CD4-positive, alpha-beta T cell treated with Interferon alpha-2 for 1 hour (primary cell): ENCODE results near the gene TEC.
A peak's percentile ranks its signal among the peaks of the same experiment; 100 is the strongest.

Source experiments
- DNase-seq, 2 donors: peaks; one replicate each; pipeline ENCODE4 v3.0.0-alpha.2; 2020 to 2022

Gene TEC

GRCh38 chr4:48116582-48116981 lies 153.1 kb downstream of the TEC start:
- DNase-seq: no peak

GRCh38 chr4:48114412-48114811 lies 155.2 kb downstream of the TEC start:
- no peak for DNase-seq

- no peak for DNase-seq
These were observed 157.5 kb downstream of the TEC start for GRCh38 chr4:48112017-48112667.

DNA sequence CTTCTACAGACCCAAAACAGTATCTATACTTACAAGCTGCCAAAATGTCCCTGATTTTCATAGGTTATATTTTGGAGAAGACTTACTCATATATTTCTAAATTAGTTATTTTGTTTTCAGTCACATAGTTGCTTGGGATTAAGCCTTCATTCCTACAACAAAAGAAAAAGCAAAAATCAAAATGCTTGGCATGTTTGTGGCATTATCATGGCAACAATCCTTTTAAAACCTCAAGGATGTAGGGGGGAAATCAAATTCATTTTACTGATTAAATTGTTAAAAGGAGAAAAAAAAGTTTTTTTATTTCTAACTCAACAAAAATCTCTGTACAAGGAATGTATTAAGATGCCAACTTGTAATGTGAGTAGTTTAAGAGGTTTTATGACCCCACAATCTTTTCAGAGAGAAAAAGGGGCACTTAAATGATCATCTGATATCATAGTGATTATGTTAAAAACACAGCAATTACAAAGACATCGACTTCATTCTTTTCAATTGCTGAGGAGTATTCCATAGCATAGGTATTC lies 159.1 kb downstream of the TEC start:
- DNase-seq: no peak

GRCh38 chr4:48109413-48110263 lies 160.0 kb downstream of the TEC start:
- peak in 1 of 2 donors; percentile 68 for DNase-seq

- no peak for DNase-seq
These were observed 161.1 kb downstream of the TEC start for GRCh38 chr4:48108309-48109073.

DNA sequence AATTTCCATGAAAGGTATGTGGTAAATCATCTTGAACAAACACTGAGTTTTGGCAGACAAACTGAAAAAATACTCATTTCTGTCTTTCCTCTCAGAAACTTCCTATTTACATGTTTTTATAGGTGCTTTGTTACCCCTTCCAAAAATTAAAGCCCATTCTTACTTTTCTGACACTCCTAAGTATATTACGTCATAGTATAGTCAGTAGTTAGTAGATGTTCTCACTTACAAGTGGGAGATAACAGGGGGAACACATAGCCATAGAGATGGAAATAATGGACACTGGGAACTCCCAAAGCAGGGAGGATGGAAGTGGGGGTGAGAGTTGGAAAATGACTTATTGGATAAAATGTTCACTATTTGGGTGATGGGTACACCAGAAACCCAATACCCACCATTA lies 164.4 kb downstream of the TEC start:
- DNase-seq: no peak

- no peak for DNase-seq
These were observed 166.0 kb downstream of the TEC start for GRCh38 chr4:48103483-48104139.

GRCh38 chr4:48102303-48102702 lies 167.3 kb downstream of the TEC start:
- DNase-seq: no peak

GRCh38 chr4:48100256-48100655 lies 169.4 kb downstream of the TEC start:
- DNase-seq: no peak

- DNase-seq: no peak
These were observed 174.2 kb downstream of the TEC start for GRCh38 chr4:48095441-48095840.

DNA sequence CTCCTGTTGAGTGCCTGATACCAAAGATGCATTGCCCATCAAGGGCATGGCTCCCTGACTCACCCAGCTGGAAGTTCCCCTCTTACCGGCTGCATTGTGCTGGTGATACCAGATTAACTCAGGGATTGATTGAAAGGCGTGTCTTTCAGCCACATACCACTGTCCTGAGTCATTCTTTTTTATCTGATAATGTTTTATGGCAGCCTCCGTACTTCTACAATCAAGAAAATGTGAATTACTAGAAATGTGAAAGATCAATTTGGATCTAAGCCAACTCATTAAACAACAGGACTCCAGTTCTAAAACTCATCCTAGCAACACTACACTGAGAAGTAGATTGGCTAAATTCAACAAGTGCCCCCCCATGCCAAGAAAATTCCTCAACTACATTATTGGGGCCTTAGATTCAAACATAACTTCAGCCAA lies 175.6 kb downstream of the TEC start:
- no peak for DNase-seq

DNA sequence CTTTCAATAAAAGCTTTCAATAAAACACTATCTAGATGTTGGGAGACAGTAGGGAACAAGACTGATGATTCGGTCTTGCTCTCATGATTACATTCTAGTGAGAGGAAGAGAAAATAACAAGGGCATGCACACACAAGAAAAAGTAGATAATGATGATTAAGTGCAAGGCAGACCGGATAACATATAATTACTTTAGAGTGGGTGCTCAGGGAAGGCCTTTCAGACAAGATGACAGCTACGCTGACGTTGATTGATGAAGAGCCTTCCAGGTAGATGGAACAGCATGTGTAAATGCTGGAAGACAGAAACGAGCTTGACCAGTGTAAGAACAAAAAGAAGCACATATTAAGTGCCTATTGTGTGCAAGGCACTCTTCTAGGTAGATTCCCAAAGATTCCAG lies 179.0 kb downstream of the TEC start:
- DNase-seq: no peak

DNA sequence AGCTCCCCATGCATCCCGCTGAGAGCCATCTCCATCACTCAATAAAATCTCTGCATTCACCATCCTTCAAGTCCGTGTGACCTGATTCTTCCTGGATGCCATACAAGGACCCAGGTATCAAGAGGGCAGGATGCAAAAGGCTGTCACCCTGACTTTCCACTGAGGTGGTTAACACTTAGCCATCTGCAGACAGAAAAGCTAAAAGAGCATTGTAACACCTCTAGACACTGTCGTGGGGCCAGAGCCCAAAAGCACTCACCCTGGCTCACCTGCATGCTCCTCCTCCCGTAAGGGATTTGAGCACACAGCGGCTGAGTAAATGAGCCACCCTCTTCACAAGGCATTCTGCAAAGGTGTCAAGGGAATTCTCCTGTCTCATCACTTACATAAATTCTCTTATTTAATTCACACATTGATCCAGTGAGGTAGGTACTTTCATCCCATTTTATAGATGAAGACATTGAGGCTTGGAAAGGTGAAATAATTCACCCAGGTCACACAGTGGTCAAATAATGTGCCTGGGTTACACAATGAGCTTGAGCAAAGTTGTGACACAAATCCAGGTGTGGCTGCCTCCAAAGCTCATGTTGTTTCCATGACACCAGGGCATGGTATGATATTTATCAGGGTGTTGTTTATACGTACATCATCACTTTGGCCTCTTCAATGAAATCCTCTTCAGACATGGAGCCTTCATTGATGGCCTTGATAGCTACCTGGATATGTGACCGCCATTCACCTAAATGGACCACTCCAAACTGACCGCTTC lies 183.6 kb downstream of the TEC start:
- DNase-seq: no peak
